Hematopoietic multipotent progenitor cell treated with erythropoietin and hydrocortisone succinate and interleukin-3 and kit ligand, for 17 days (in vitro differentiated cells): ENCODE data around the gene TPST1.
"Not testable (repeated sequence)": the region's sequence is repeated elsewhere in the genome, so short reads cannot be mapped to it uniquely, and the experiment has no call there.

Source experiments
- DNase-seq: peaks from one replicate; pipeline ENCODE4 v3.0.0-alpha.2; 2015; ENCODE audit warnings: low spot score

The TPST1 gene

GRCh38 chr7:66188645-66189044, 16.5 kb upstream of the TPST1 start:
- DNase-seq = no peak

GRCh38 chr7:66189695-66190503, 15.2 kb upstream of the TPST1 start:
- no peak for DNase-seq

DNA sequence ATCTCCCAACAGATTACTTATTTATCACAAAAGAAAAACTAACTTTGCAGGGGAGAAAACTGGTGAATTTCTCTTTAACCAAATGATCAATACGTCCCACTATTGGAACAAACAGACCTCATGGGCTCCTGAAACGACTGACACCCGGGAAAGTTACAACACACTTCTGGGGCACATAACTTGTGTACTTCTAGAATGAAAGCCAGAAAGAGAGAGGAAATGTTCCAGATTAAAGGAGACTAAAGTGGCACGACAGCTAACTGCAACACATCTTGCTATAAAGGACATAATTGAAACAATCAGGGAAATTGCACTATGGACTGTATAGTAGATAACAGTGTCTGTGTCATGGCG, 14.7 kb upstream of the TPST1 start:
- no peak for DNase-seq

DNA sequence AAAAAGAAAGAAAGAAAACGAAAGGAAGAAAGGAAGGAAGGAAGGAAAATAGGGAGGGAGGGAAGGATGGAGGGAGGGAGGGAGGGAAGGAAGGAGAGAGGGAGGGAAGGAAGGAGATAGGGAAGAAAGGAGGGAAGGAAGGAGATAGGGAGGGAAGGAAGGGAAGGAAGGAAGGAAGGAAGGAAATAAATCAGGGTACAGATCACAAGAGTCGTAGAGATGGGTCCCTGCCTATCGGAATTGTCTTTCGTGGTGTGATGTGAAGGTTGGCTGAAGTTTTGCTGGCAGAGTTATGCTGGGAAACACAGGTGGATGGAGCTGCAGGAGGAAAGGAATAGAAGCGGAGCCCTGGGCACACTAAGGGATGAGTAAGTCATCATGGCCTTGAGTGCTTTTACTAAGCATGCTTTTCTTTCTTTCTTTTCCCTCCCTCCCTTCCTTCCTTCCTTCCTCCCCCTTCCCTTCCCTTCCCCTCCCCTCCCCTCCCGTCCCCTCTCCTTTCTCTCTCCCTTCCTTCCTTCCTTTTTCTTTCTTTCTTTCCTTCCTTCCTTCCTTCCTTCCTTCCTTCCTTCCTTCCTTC, 11.9 kb upstream of the TPST1 start:
- DNase-seq = no peak

DNA sequence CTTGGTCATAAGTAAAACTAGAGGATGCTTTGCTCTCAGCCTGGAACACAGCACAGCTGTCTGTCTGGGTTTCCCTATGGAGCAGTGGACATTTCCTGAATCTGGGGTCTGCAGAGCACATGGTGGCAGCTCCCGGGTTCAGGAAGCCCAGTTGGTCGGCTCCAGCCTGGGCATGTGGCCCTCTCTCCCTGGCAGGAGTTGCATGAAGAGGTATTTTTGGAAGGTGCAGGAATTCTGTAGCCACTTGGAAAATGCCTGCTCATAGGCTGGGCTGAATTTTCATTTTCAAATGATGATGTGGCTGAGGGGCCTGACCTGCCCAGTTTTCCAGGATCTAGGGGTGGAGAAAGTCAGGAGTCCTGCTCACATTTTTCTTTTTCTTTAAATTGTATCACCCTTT, 6.7 kb upstream of the TPST1 start:
- DNase-seq = no peak

- DNase-seq = no peak
Observed at GRCh38 chr7:66198956-66199355, 6.2 kb upstream of the TPST1 start.

GRCh38 chr7:66202441-66202840, 2.7 kb upstream of the TPST1 start:
- DNase-seq = no peak

DNA sequence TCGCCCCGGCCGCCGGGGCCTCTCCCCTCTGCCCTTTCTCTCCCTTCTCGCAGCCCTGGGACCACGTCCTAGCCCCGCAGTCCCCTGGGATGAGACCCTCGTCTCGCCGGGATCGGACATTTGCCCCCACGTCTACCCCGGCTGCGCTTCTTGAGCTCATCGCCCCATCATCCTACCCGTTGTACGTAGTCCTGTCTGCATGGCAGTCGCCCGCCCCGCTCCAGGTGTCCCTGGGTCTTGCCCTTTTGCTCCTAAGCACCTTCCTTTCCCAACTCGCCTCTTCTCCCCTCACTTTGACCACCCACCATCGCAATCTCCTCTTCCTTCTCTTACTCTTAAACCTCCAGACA, 582 bp downstream of the TPST1 start:
- DNase-seq = no peak

- no peak for DNase-seq
Observed at GRCh38 chr7:66206119-66206933, 1.2 kb downstream of the TPST1 start.

GRCh38 chr7:66206934-66207240, 1.8 kb downstream of the TPST1 start:
- no peak for DNase-seq

DNA sequence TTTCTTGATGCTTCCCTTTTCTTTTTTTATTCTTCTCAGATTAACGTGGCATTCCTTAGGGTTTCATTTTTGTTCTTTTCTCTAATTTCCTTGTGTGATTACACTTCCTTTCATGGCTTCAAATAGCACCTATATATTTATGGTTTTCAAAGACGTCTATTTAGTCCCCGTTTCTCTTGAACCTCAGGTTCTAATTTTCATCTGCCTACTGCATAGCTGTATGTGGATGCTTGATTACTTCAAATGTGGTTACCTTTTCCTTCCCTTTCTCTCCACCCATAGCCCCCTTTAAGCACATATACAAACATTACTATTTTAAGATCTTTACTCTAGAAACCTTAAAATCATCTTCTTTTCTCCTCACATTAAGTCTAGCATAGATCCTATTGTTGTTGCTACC, 2.4 kb downstream of the TPST1 start:
- no peak for DNase-seq

DNA sequence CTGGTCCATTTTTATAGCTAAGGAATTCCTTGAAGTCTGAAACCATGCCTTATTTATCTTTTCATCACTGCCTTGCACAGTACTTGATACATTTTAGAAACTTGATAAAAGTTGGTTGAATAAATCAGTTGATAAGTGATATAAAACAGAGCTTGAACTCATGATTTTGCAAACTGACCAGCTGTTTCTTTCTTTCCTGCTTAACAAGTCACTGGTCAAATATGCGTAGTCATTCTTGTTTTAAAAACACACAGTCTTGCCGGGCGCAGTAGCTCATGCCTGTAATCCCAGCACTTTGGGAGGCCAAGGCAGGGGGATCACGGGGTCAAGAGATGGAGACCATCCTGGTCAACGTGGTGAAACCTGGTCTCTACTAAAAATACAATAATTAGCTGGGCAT, 6.3 kb downstream of the TPST1 start:
- DNase-seq = no peak

DNA sequence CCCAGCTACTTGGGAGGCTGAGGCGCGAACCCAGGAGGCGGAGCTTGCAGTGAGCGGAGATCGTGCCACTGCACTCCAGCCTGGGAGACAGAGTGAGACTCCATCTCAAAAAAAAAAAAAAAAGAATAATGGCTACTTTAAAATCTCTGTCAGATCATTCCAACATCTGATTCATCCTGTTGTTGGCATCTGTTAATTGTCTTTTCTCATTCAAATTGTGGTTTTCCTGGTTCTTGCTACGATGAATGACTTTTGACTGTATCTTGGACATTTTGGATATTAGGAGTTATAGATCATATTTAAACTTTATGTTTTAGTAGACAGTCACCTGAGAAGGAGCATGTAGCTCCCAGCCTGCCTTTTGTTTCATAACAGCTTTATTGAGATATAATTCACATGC, 8.5 kb downstream of the TPST1 start:
- no peak for DNase-seq

- DNase-seq = no peak
Observed at GRCh38 chr7:66216687-66217086, 11.6 kb downstream of the TPST1 start.

DNA sequence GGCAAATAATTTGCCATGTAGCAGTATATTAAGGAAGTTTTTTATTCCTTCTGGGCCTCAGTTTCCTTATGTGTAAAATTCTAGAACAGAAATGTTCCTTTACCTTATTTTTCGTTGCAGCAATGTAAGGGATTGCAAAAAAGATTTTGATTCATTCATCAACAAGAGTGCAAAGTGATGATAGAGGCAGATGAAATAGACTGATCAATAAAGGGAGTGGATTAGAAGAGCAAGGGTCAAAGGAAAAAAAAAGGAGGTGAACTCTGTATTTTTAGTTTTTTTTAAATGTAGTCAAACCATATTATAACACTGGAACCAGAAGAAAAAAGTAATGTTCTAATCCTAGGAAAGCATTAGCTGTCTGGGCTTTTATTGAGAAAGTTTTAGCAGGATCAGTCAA, 14.7 kb downstream of the TPST1 start:
- no peak for DNase-seq

DNA sequence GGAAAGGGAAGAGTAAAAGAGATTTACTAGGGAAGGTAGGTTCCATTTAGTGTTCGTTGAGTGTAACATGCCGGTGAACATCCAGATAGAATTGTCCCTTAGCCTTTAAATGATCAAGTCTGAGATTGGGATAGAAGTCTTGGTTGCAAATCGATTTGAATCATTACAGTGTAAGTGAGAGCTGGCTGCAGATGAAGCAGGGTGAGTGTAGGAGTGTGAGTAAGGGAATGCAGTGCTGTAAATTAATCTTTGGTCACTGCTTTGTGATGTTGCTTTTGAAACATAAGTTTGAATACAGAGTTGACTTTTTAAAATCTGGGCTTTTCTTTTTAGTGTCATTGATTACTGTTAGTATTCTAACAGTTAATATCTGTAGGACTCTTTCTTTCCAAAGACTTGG, 16.3 kb downstream of the TPST1 start:
- DNase-seq = no peak

DNA sequence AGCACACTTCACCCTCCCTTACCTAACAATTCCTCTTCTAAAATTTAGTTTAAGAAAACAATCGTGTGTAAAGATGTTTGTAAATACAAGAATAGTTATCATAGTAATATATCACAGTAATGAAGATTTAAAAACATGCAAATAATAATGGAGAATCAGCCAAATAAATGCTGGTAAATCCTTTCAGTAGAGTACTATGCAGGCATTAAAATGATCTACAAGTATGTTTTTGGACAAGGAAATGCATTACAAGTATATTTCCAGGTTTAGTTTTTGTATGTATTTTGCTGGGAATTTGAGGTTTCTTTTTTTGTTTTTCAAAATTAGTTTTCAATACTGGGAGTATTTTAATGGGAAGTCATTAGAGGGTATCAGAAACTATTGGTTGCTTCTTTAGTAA, 22.7 kb downstream of the TPST1 start:
- DNase-seq = no peak

DNA sequence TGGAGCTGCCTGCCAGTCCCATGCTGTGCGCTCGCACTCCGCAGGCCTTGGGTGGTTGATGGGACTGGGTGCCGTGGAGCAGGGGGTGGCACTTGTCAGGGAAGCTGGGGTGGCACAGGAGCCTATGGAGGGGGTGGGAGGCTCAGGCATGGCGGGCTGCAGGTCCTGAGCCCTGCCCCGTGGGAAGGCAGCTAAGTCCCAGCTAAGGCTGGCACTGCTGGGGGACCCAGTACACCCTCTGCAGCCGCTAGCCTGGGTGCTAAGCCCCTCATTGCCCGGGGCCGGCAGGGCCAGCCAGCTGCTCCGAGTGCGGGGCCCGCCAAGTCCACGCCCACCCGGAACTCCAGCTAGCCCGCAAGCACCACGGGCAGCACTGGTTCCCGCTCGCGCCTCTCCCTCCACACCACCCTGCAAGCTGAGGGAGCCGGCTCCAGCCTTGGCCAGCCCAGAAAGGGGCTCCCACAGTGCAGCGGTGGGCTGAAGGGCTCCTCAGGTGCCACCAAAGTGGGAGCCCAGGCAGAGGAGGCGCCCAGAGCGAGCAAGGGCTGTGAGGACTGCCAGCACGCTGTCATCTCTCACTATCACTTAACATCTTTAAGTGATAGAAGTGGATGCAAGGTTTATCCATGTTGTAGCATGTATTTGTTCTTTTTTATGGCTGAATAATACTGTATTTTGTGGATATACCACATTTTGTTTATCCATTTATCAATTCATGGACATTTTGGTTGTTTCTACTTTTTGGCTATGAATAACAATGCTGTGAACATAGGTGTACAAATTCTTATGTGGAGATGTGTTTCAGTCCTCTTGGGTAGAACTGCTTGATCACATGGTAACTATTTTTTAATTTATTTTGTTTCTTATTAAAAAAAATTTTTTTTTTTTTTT, 26.4 kb downstream of the TPST1 start:
- DNase-seq = not testable (repeated sequence)

DNA sequence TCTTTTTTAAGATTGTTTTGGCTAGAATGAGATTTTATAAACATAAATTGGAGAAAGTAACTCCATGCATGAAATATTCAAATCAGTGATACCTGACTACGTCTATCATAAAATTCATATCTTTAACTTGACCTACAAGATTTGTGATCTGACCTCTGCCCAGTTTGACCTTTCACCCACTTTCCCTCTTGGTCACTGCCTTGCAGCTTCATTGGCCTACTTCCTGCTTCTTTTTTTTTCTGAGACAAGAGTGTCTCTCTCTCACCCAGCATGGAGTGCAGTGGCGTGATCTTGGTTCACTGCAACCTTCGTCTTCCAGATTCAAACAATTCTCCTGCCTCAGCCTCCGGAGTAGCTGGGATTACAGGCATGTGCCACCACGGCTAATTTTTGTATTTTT, 28.5 kb downstream of the TPST1 start:
- no peak for DNase-seq

- no peak for DNase-seq
Observed at GRCh38 chr7:66236713-66237303, 31.7 kb downstream of the TPST1 start.

- DNase-seq = no peak
Observed at GRCh38 chr7:66237906-66238772, 33.0 kb downstream of the TPST1 start.
